Endometrial microvascular endothelial cells (primary cell): ENCODE data around the gene WSCD2. TPM values are rescaled to one million over a fixed set of nuclear protein-coding genes. Genes with fewer than 3 reads are reported as not detected.

Source experiments
- total RNA-seq: library from RNA; depleted of rRNA; stranded (reverse); fragments of >200 nt; gene quantifications from one replicate; pipeline ENCODE4 v1.2.3, GENCODE V29; 2015; ENCODE audit errors: inconsistent ontology term

The WSCD2 gene
- total RNA-seq, 1 donor from 2014 or later: not detected

Other genes starting within 250 kb of the WSCD2 start
- not detected for gene CMKLR1, start 210.0 kb downstream of the WSCD2 start, total RNA-seq